Uterus (tissue), 2 donors: Measurements from ENCODE around the gene DTD2.

Experiments
- POLR2A ChIP-seq, 2 donors: fragments of 450-650 bp; IDR thresholded peaks; one replicate each; pipeline ENCODE4 v1.6.1; 2016; ENCODE audit warnings: antibody characterized with exemption in 2 of 2, mild to moderate bottlenecking in 1 of 2, moderate library complexity in 1 of 2
- TF ChIP-seq, protein P1 (sequence below), 4 experiments: fragments of 200-600 bp in 2 of 4; fragments of 450-650 bp in 2 of 4; sonication (generic) in 2 of 4; IDR thresholded peaks; one replicate each; pipeline ENCODE4 v1.5.1; 2016 to 2019; ENCODE audit warnings: antibody characterized with exemption in 4 of 4, mild to moderate bottlenecking in 2 of 4, moderate library complexity in 1 of 4

GRCh38 chr14:31466554-31466953, 9.2 kb upstream of the DTD2 start:
- TF ChIP-seq, protein P1, sequence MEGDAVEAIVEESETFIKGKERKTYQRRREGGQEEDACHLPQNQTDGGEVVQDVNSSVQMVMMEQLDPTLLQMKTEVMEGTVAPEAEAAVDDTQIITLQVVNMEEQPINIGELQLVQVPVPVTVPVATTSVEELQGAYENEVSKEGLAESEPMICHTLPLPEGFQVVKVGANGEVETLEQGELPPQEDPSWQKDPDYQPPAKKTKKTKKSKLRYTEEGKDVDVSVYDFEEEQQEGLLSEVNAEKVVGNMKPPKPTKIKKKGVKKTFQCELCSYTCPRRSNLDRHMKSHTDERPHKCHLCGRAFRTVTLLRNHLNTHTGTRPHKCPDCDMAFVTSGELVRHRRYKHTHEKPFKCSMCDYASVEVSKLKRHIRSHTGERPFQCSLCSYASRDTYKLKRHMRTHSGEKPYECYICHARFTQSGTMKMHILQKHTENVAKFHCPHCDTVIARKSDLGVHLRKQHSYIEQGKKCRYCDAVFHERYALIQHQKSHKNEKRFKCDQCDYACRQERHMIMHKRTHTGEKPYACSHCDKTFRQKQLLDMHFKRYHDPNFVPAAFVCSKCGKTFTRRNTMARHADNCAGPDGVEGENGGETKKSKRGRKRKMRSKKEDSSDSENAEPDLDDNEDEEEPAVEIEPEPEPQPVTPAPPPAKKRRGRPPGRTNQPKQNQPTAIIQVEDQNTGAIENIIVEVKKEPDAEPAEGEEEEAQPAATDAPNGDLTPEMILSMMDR (IDR thresholded peaks at IDR 0.05), result no peak
- no peak for TF ChIP-seq POLR2A (IDR thresholded peaks at IDR 0.05)
